ENCODE results near the gene GCDH.

DNA sequence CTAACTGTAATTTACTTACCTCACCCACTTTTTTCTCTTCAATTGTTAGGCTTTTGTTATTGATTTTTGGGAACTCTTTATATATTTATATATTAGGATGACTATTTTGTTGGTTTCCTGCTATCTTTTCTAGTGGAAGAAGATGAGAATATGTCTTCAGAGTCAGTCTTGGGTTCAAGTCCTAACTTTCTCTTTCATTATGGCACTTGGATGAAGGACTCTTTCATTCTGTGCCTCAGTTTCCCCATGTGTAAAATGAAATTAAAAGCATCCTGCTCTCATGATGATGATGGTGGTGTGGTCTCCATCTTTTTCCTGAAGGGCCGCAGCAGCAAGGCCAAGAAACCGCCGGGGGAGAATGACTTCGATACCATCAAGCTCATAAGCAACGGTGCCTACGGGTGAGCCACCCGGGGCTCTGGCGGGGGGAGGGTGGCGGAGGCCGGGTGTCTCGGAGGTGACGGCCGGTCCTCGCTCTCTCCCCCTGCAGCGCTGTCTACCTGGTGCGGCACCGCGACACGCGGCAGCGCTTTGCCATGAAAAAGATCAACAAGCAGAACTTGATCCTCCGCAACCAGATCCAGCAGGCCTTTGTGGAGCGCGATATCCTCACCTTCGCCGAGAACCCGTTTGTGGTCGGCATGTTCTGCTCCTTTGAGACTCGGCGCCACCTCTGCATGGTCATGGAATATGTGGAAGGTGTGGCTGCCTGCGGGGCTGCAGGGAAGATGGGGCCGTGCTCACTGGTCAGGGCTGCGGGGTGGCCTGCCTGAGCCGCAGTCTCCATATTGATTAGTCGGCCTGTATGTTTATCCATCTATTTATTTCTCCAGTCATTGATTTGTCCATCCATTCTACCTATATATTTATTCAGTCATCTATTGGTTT is 32.7 kb upstream of the GCDH start:
- no peak for TF ChIP-seq CTCF (IDR thresholded peaks at IDR 0.05)
- no peak for TF ChIP-seq EZH2 (IDR thresholded peaks at IDR 0.05)
